ENCODE measurements around the gene GAREM2. TPM values are rescaled to one million over a fixed set of nuclear protein-coding genes. Genes with fewer than 3 reads are reported as not detected.

Gene GAREM2
- total RNA-seq, 2 experiments from 2014 or later, result not detected

Other genes with a start within 250 kb of the GAREM2 start
- gene KIF3C, start 190.6 kb upstream of the GAREM2 start, total RNA-seq (2014; rRNA removed; shearing (Covaris generic)), result 3.8 and 4.0 TPM in 2 replicates
- gene KIF3C, start 190.6 kb upstream of the GAREM2 start, total RNA-seq (2022), result 10.5 and 11.4 TPM in 2 replicates
- 58.3 and 109 TPM in 2 replicates for gene RAB10, start 139.0 kb upstream of the GAREM2 start, total RNA-seq (2014; rRNA removed; shearing (Covaris generic))
- gene RAB10, start 139.0 kb upstream of the GAREM2 start, total RNA-seq (2022), result 83.9 and 96.7 TPM in 2 replicates
- gene HADHA, start 71.5 kb downstream of the GAREM2 start, total RNA-seq (2014; rRNA removed; shearing (Covaris generic)), result 126 and 131 TPM in 2 replicates
- 150 and 157 TPM in 2 replicates for gene HADHA, start 71.5 kb downstream of the GAREM2 start, total RNA-seq (2022)
- 35.5 and 46.7 TPM in 2 replicates for gene HADHB, start 71.9 kb downstream of the GAREM2 start, total RNA-seq (2014; rRNA removed; shearing (Covaris generic))
- gene HADHB, start 71.9 kb downstream of the GAREM2 start, total RNA-seq (2022), result 55.7 and 58.1 TPM in 2 replicates
- gene SELENOI, start 173.1 kb downstream of the GAREM2 start, total RNA-seq (2014; rRNA removed; shearing (Covaris generic)), result 29.0 TPM in 2 replicates
- 44.8 and 53.1 TPM in 2 replicates for gene SELENOI, start 173.1 kb downstream of the GAREM2 start, total RNA-seq (2022)
- gene ADGRF3, start 173.7 kb downstream of the GAREM2 start, total RNA-seq (2014; rRNA removed; shearing (Covaris generic)), result 0.90 and 3.8 TPM in 2 replicates
- gene ADGRF3, start 173.7 kb downstream of the GAREM2 start, total RNA-seq (2022), result 3.9 and 4.7 TPM in 2 replicates
- not detected in 2 replicates for gene DRC1, start 228.8 kb downstream of the GAREM2 start, total RNA-seq (2014; rRNA removed; shearing (Covaris generic))
- gene DRC1, start 228.8 kb downstream of the GAREM2 start, total RNA-seq (2022), result not detected in 2 replicates